Prostate gland (tissue), 2 donors: Measurements from ENCODE around the gene HDAC8. TPM values are rescaled to one million over a fixed set of nuclear protein-coding genes. Genes with fewer than 3 reads are reported as not detected.
"Not testable (repeated sequence)": the region's sequence is repeated elsewhere in the genome, so short reads cannot be mapped to it uniquely, and the experiment has no call there.

Experiments used
- DNase-seq: peaks from one replicate; pipeline ENCODE4 v3.0.0-alpha.2; 2019; ENCODE audit warnings: low spot score
- H3K27ac ChIP-seq, 2 donors: fragments of 200-600 bp; sonication (generic); 2 replicates each; pipeline ENCODE4 v1.5.1; 2017 to 2019
- H3K27me3 ChIP-seq: fragments of 200-600 bp; sonication (generic); replicated peaks from 2 replicates; pipeline ENCODE4 v1.5.1; 2019; ENCODE audit not compliant: insufficient read depth
- H3K36me3 ChIP-seq, 2 donors: fragments of 200-600 bp; sonication (generic); 1 replicate in 1 of 2; 2 replicates in 1 of 2; pipeline versions ENCODE4 v1.5.1 to v1.8.1; 2017 to 2019
- H3K4me1 ChIP-seq: fragments of 200-600 bp; sonication (generic); replicated peaks from 2 replicates; pipeline ENCODE4 v1.5.1; 2019
- H3K4me3 ChIP-seq, 2 donors: fragments of 200-600 bp; sonication (generic); 2 replicates each; pipeline ENCODE4 v1.5.1; 2017 to 2019
- H3K9me3 ChIP-seq: fragments of 200-600 bp; sonication (generic); 2 replicates; pipeline ENCODE4 v1.5.1; 2017
- POLR2A ChIP-seq: fragments of 450-650 bp; IDR thresholded peaks from one replicate; pipeline ENCODE4 v1.6.1; 2016; ENCODE audit warnings: antibody characterized with exemption, mild to moderate bottlenecking
- POLR2AphosphoS5 ChIP-seq: sonication (generic); formaldehyde crosslinking; IDR thresholded peaks from one replicate; pipeline ENCODE4 v1.6.1; 2017; ENCODE audit warnings: antibody characterized with exemption
- WGBS: methylation state at CpG from one replicate; pipeline ENCODE4 v1.1.5; 2018; 5-methylcytosine and 5-hydroxymethylcytosine counted together
- intact Hi-C: fragments of 100-400 bp; cut with DNase I; formaldehyde crosslinking; loops from one replicate; pipeline ENCODE4 v1.14.2; 2022
- total RNA-seq, 2 donors: library from RNA; depleted of rRNA; stranded (reverse); fragments of >200 nt; gene quantifications; one replicate each; pipeline ENCODE4 v1.1.0, GENCODE V29; 2016
- TF ChIP-seq, protein P1 (sequence below), 4 experiments: fragments of 200-600 bp in 2 of 4; fragments of 450-650 bp in 2 of 4; sonication (generic) in 2 of 4; IDR thresholded peaks; 1 replicate in 3 of 4; 2 replicates in 1 of 4; pipeline ENCODE4 v1.5.1; 2016 to 2019; ENCODE audit warnings: antibody characterized with exemption in 4 of 4, mild to moderate bottlenecking in 2 of 4, moderate library complexity in 2 of 4

The HDAC8 gene
- total RNA-seq, 2 donors from 2014 or later, result 25.3 to 32.3 TPM

DNA sequence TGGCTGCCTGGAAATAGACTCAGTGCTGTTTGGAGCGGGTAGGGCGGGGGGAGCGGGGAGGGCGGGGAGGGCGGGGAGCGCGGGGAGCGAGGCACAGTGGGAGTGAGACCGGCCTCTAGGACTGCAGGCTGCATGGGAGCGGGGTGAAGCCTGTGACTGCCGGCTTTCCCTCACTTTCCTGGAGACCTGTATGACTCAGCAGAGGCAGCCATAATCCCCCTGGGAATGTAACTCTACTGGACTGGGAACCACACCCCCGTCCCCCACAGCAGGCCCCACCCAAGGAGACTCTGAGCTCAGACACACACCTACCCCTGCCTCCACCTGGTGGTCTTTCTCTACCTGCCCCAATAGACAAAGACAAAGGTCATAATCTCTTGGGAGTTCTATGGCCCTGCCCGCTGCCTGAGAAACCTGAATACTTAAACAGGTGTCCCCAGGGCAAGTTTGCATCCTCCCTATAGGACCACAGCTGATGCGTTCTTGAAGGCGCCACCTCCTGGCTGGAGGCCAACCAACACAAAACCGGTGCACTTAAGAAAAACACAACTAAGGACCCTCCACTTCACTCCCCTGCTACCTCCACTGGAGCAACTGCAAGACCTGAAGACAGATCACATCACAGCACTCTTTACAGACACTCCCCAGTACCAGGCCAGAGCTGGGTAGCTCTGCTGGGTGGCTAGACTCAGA is 18.0 kb downstream of the HDAC8 start:
- 79% methylated on average over 8 of the region's 16 CpGs for WGBS
- H3K36me3 ChIP-seq, result no peaks in the 10 kb centered on the region
- H3K27ac ChIP-seq, result no peak overlapping the region

DNA sequence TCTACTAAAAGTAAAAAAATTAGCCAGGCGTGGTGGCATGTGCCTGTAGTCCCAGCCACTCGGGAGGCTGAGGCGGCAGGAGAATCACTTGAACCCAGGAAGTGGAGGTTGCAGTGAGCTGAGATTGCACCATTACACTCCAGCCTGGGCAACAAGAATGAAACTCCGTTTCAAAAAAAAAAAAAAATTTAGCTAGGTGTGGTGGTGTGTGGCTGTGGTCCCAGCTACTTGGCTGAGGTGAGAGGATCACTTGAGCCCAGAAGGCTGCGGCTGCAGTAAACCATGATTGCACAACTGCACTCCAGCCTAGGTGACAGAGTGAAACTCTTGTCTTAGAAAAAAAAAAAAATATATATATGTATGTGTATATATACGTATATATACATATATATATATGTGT is 20.2 kb downstream of the HDAC8 start:
- intact Hi-C loops, H3K9me3 ChIP-seq, H3K4me3 ChIP-seq, H3K4me1 ChIP-seq, DNase-seq, H3K27me3 ChIP-seq, H3K27ac ChIP-seq, H3K36me3 ChIP-seq: not testable (repeated sequence)
- WGBS, result 85% methylated on average over 6 of the region's 6 CpGs

More for the DNA sequence above, 18.0 kb downstream of the HDAC8 start:
- no peak overlapping the region for H3K4me3 ChIP-seq
- no peaks in the 10 kb centered on the region for H3K27me3 ChIP-seq
- no peaks in the 10 kb centered on the region for H3K9me3 ChIP-seq
- intact Hi-C loops, result no loop called here
- H3K4me1 ChIP-seq, result no peaks in the 10 kb centered on the region
- no peak for DNase-seq
- TF ChIP-seq, protein P1, sequence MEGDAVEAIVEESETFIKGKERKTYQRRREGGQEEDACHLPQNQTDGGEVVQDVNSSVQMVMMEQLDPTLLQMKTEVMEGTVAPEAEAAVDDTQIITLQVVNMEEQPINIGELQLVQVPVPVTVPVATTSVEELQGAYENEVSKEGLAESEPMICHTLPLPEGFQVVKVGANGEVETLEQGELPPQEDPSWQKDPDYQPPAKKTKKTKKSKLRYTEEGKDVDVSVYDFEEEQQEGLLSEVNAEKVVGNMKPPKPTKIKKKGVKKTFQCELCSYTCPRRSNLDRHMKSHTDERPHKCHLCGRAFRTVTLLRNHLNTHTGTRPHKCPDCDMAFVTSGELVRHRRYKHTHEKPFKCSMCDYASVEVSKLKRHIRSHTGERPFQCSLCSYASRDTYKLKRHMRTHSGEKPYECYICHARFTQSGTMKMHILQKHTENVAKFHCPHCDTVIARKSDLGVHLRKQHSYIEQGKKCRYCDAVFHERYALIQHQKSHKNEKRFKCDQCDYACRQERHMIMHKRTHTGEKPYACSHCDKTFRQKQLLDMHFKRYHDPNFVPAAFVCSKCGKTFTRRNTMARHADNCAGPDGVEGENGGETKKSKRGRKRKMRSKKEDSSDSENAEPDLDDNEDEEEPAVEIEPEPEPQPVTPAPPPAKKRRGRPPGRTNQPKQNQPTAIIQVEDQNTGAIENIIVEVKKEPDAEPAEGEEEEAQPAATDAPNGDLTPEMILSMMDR (IDR thresholded peaks at IDR 0.05), result no peak
- TF ChIP-seq POLR2A (no peak), POLR2AphosphoS5 (no peak)

DNA sequence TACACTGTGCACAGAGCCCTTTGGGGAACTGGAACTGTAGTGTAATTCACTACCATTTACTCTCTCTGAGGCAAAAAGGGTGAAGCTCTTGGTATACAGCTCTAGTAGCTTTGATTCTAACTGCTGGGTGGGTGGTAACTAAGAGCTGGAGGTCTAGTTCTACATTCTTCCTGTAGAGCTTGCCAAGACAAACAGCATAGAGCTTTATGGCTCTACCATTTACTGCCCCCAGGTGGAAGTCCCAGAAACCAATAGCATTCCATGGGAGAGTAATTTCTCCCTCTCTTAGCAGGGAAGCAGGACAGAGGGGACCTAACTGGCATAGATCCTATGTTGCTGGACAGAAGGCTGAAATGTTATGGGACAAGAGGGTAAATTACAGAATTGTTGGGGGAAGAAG is 26.7 kb downstream of the HDAC8 start:
- Histone ChIP-seq H3K4me1 (no peaks in the 10 kb centered on the region), H3K4me3 (no peak overlapping the region), H3K36me3 (no peaks in the 10 kb centered on the region), H3K9me3 (no peaks in the 10 kb centered on the region), H3K27ac (no peak overlapping the region), H3K27me3 (no peaks in the 10 kb centered on the region)
- no peak for TF ChIP-seq POLR2A
- TF ChIP-seq, protein P1 (IDR thresholded peaks at IDR 0.05), result peak in 1 of 4 experiments; percentile 23
- no peak for DNase-seq
- intact Hi-C loops, result loop anchor here (10.0 kb wide), 1 partner anchor 531 kb away; no protein-coding TSS in a partner anchor

DNA sequence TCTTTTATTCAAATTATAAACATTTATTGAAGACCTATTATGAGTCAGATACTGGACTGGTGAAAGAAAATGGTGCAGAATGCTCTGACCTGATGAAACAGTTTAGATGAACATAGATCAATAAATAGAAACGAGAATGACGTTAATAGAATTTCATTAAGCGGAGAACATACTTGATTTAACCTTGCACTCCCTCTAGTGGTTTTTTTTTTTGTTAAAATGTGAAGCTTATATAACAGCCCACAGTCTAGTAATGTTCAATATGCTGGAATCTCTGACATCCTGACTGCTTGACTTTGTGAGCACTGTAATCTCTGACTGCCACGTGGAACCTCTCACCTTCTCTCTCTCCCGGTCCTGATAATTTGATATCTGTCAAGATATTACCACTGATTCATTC is 32.3 kb downstream of the HDAC8 start:
- Histone ChIP-seq H3K27ac (no peak overlapping the region), H3K4me1 (no peaks in the 10 kb centered on the region), H3K4me3 (no peak overlapping the region), H3K9me3 (no peaks in the 10 kb centered on the region), H3K27me3 (no peaks in the 10 kb centered on the region), H3K36me3 (no peaks in the 10 kb centered on the region)
- TF ChIP-seq POLR2A (no peak), POLR2AphosphoS5 (peak; percentile 7)
- TF ChIP-seq, protein P1 (IDR thresholded peaks at IDR 0.05), result peak in 3 of 4 experiments; percentile 20 to 46 (median 34)
- WGBS, result 3% methylated on average over 5 of the region's 5 CpGs
- intact Hi-C loops, result loop anchor here (5.0 to 10.0 kb wide), 3 partner anchors 298 to 526 kb away; partner anchors contain the start of gene PIN4
- no peak for DNase-seq

DNA sequence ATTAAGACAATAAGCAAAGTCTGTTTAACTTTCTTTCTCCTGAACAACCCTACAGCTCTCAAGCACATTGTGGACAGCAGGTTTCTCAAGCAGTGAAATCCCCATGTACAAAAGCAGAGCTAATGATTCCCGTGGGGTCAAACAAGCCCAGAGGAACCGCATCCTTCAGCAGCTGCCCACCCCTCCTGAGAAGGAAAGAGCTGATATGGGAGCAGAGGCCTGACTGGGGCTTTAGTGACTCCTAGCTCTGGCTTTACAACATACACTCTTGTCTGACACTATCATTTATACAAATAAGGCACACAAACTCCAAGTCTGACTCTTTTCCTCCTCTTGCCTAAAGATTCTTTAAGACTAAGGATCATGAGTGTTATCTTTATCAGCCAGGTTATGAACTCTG is 32.8 kb downstream of the HDAC8 start:
- Histone ChIP-seq H3K27me3 (no peaks in the 10 kb centered on the region), H3K4me1 (no peaks in the 10 kb centered on the region), H3K27ac (no peak overlapping the region), H3K36me3 (no peaks in the 10 kb centered on the region), H3K4me3 (no peak overlapping the region), H3K9me3 (no peaks in the 10 kb centered on the region)
- TF ChIP-seq, protein P1 (IDR thresholded peaks at IDR 0.05), result no peak
- no peak for TF ChIP-seq POLR2AphosphoS5
- TF ChIP-seq POLR2A, result no peak
- intact Hi-C loops, result loop anchor here (5.0 to 10.0 kb wide), 4 partner anchors 233 to 525 kb away; partner anchors contain the start of genes CITED1 and PIN4
- DNase-seq, result no peak
- 74% methylated on average over 2 of the region's 2 CpGs for WGBS
